Activated CD8-positive, alpha-beta T cell treated with anti-CD3 and anti-CD28 coated beads for 36 hours (primary cell): ENCODE results near the gene NEURL3. TPM values are rescaled to one million over a fixed set of nuclear protein-coding genes. Genes with fewer than 3 reads are reported as not detected.

Experiments
- ATAC-seq: fragments of 200-7000 bp; cut with Tn5 transposase; one replicate; pipeline ENCODE4 v1.10.0; 2021; ENCODE audit warnings: mild to moderate bottlenecking, moderate library complexity
- CTCF ChIA-PET: fragments of 350-600 bp; sonication (Branson Sonifier 250); formaldehyde crosslinking; loops from one replicate; lab custom pipeline; 2021; ENCODE audit warnings: antibody characterized with exemption; lab: Charles Lee
- POLR2A ChIA-PET: fragments of 350-600 bp; sonication (Branson Sonifier 250); formaldehyde crosslinking; loops from one replicate; lab custom pipeline; 2021; ENCODE audit warnings: antibody characterized with exemption; lab: Charles Lee
- DNase-seq: peaks from one replicate; pipeline ENCODE4 v3.0.0-alpha.2; 2020
- H3K27ac Mint-ChIP-seq: one replicate; pipeline ENCODE4 v1.8.0; 2021; ENCODE audit warnings: mild to moderate bottlenecking, mixed read lengths
- H3K27me3 Mint-ChIP-seq: one replicate; pipeline ENCODE4 v1.8.0; 2021; ENCODE audit warnings: mixed read lengths
- H3K36me3 Mint-ChIP-seq: one replicate; pipeline ENCODE4 v1.8.0; 2021; ENCODE audit warnings: low read depth, mixed read lengths
- H3K4me1 Mint-ChIP-seq: one replicate; pipeline ENCODE4 v1.8.0; 2021; ENCODE audit warnings: low read depth, mixed read lengths
- H3K4me3 Mint-ChIP-seq: one replicate; pipeline ENCODE4 v1.8.0; 2021; ENCODE audit warnings: mild to moderate bottlenecking, moderate library complexity, mixed read lengths
- H3K9me3 Mint-ChIP-seq: one replicate; pipeline ENCODE4 v1.8.0; 2021; ENCODE audit warnings: mixed read lengths
- CTCF ChIP-seq: fragments of 200-600 bp; IDR thresholded peaks from one replicate; pipeline ENCODE4 v1.8.0; 2022; ENCODE audit warnings: antibody characterized with exemption, mild to moderate bottlenecking
- intact Hi-C: fragments of 100-400 bp; cut with micrococcal nuclease; formaldehyde crosslinking; loops from one replicate; pipeline ENCODE4 v1.10.0; 2022
- total RNA-seq, 2 experiments: library from RNA; stranded (reverse); gene quantifications; one replicate each; pipeline ENCODE4 v1.2.3, GENCODE V29; 2021

The NEURL3 gene
- total RNA-seq, 2 experiments from 2014 or later, result 0.25 TPM; not detected in 1

- ATAC-seq (no peak), DNase-seq (no peak)
- intact Hi-C loops, result loop anchor here (1.0 kb wide), 1 partner anchor 9 kb away; no protein-coding TSS in a partner anchor
- Mint-ChIP-seq H3K27ac (peak overlapping the region; percentile 90), H3K4me1 (peaks cover 81% of the 10 kb centered on the region), H3K36me3 (no peaks in the 10 kb centered on the region), H3K4me3 (peak overlapping the region; percentile 70), H3K27me3 (no peaks in the 10 kb centered on the region), H3K9me3 (no peaks in the 10 kb centered on the region)
- POLR2A ChIA-PET, result interaction anchor here (0.8 to 23.0 kb wide), 7 partner anchors 18 to 364 kb away, joined by 3 to 438 read pairs (median 4); partner anchors contain the start of genes ARID5A and SNRNP200
- TF ChIP-seq CTCF, result no peak
- CTCF ChIA-PET, result interaction anchor here (1.1 to 13.5 kb wide), 6 partner anchors 10 to 121 kb away, joined by 3 to 91 read pairs (median 15); no protein-coding TSS in a partner anchor
These were observed 23.7 kb upstream of the NEURL3 start for GRCh38 chr2:96528700-96529375.

- Mint-ChIP-seq H3K4me1 (peaks cover 79% of the 10 kb centered on the region), H3K27me3 (no peaks in the 10 kb centered on the region), H3K9me3 (no peaks in the 10 kb centered on the region), H3K27ac (peak overlapping the region; percentile 90), H3K36me3 (no peaks in the 10 kb centered on the region), H3K4me3 (peak overlapping the region; percentile 70)
- intact Hi-C loops, result loop anchor here (1.0 kb wide), 1 partner anchor 10 kb away; no protein-coding TSS in a partner anchor
- ChIA-PET CTCF (interaction anchor here (1.1 to 13.5 kb wide), 5 partner anchors 10 to 120 kb away, joined by 3 to 91 read pairs (median 16); no protein-coding TSS in a partner anchor), POLR2A (interaction anchor here (0.7 to 23.0 kb wide), 8 partner anchors 13 to 320 kb away, joined by 3 to 438 read pairs (median 4); partner anchors contain the start of genes ARID5A and STARD7)
- DNase-seq (peak; percentile 88), ATAC-seq (peak; percentile 64)
- TF ChIP-seq CTCF, result no peak
These were observed 23.0 kb upstream of the NEURL3 start for GRCh38 chr2:96528006-96528699.

- POLR2A ChIA-PET, result interaction anchor here (0.7 to 23.0 kb wide), 11 partner anchors 8 to 318 kb away, joined by 3 to 438 read pairs (median 4); partner anchors contain the start of genes ARID5A and STARD7
- CTCF ChIA-PET, result interaction anchor here (1.1 to 13.5 kb wide), 6 partner anchors 10 to 119 kb away, joined by 7 to 91 read pairs (median 15); partner anchors contain the start of gene ARID5A
- H3K9me3 Mint-ChIP-seq, result no peaks in the 10 kb centered on the region
- H3K27ac Mint-ChIP-seq, result peak overlapping the region; percentile 90
- ATAC-seq (peak; percentile 25), DNase-seq (peak; percentile 87)
- H3K4me1 Mint-ChIP-seq, result peaks cover 76% of the 10 kb centered on the region
- H3K36me3 Mint-ChIP-seq, result no peaks in the 10 kb centered on the region
- H3K4me3 Mint-ChIP-seq, result peak overlapping the region; percentile 70
- intact Hi-C loops, result loop anchor here (1.0 kb wide), 1 partner anchor 11 kb away; no protein-coding TSS in a partner anchor
- TF ChIP-seq CTCF, result peak; percentile 43
- no peaks in the 10 kb centered on the region for H3K27me3 Mint-ChIP-seq
These were observed 22.3 kb upstream of the NEURL3 start for GRCh38 chr2:96527286-96528005.

GRCh38 chr2:96526615-96527285 lies 21.6 kb upstream of the NEURL3 start:
- CTCF ChIA-PET, result interaction anchor here (1.3 to 13.5 kb wide), 6 partner anchors 10 to 119 kb away, joined by 5 to 91 read pairs (median 12); partner anchors contain the start of gene ARID5A
- Mint-ChIP-seq H3K9me3 (no peaks in the 10 kb centered on the region), H3K4me1 (peaks cover 69% of the 10 kb centered on the region), H3K36me3 (no peaks in the 10 kb centered on the region), H3K27me3 (no peaks in the 10 kb centered on the region), H3K4me3 (peak overlapping the region; percentile 39), H3K27ac (peak overlapping the region; percentile 69)
- POLR2A ChIA-PET, result interaction anchor here (0.8 to 23.0 kb wide), 8 partner anchors 8 to 318 kb away, joined by 3 to 438 read pairs (median 4); partner anchors contain the start of genes ARID5A and STARD7
- intact Hi-C loops, result no loop called here
- DNase-seq (no peak), ATAC-seq (no peak)
- no peak for TF ChIP-seq CTCF
